ENCODE data around the gene AFF3. TPM values are rescaled to one million over a fixed set of nuclear protein-coding genes. Genes with fewer than 3 reads are reported as not detected.

The AFF3 gene
- total and polyA plus RNA-seq, 2 donors (not counting 1 experiment from before 2014, with no cell fraction given): 0.50 to 2.5 TPM

DNA sequence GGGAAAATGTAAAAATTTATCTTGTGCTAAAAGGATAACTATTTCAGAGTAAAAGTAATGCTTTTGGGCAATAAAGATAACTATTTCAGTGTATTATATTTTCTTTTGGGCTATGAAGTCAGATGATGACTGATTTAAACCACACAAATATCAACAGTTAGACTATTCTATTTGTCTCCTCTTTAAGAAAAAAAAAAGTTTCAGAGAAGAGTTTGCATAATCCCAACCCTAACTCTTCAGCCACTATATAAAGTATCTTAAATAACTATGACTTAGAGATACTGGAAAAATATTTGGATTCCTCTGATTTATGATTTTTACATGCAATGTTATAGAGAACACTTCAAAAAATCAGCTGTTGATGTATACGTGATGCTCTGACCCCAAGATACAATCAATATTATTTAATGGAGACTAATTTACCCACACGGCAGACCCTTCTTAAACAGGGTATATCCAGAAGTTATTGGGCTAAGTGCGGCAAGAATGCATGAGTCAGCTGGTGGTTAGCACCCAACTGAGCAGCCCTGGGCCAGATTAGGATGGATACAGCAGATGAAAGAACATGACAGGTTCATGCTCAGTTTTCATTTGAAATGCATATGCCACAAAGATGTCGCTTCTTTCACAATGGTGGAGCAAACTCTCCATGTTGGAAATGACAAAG is 279.0 kb downstream of the AFF3 start:
- H3K9ac ChIP-seq (ENCODE audit: insufficient read depth, low read length): no peak overlapping the region
- no peaks in the 10 kb centered on the region for H3K9me3 ChIP-seq (ENCODE audit: control insufficient read depth, insufficient read depth, low read depth, low read length)
- H3K36me3 ChIP-seq (ENCODE audit: control insufficient read depth, insufficient read depth, low read length): no peaks in the 10 kb centered on the region
- DNase-seq (ENCODE audit: low read depth in 2 of 2): peak; percentile 28 to 81
- H3K27ac ChIP-seq (ENCODE audit: insufficient read depth, low read length): no peak overlapping the region
- no peak overlapping the region for H3K4me3 ChIP-seq (replicated peaks in 1 of 4; ENCODE audit: control extremely low read depth in 1 of 4, insufficient read depth in 1 of 4, low read depth in 3 of 4, low read length in 4 of 4)
- H3K4me1 ChIP-seq (ENCODE audit: control insufficient read depth, extremely low read depth, insufficient read depth, low read length): no peaks in the 10 kb centered on the region
- H3K27me3 ChIP-seq (ENCODE audit: control insufficient read depth, insufficient read depth, low read length): no peaks in the 10 kb centered on the region
- no peaks in the 10 kb centered on the region for H4K20me1 ChIP-seq (ENCODE audit: control insufficient read depth, extremely low read depth, insufficient read depth, low read length)
- H3K4me2 ChIP-seq (ENCODE audit: extremely low read depth, insufficient read depth, low read length): no peak overlapping the region
- H2AFZ ChIP-seq (ENCODE audit: low read length): no peak overlapping the region
- TF ChIP-seq, protein P1, sequence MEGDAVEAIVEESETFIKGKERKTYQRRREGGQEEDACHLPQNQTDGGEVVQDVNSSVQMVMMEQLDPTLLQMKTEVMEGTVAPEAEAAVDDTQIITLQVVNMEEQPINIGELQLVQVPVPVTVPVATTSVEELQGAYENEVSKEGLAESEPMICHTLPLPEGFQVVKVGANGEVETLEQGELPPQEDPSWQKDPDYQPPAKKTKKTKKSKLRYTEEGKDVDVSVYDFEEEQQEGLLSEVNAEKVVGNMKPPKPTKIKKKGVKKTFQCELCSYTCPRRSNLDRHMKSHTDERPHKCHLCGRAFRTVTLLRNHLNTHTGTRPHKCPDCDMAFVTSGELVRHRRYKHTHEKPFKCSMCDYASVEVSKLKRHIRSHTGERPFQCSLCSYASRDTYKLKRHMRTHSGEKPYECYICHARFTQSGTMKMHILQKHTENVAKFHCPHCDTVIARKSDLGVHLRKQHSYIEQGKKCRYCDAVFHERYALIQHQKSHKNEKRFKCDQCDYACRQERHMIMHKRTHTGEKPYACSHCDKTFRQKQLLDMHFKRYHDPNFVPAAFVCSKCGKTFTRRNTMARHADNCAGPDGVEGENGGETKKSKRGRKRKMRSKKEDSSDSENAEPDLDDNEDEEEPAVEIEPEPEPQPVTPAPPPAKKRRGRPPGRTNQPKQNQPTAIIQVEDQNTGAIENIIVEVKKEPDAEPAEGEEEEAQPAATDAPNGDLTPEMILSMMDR (conservative IDR thresholded peaks at IDR 0.05 in 1 of 2, IDR thresholded peaks at IDR 0.05 in 1 of 2; ENCODE audit: low read depth in 1 of 2, low read length in 2 of 2): no peak
- TF ChIP-seq EZH2 (IDR thresholded peaks at IDR 0.05; ENCODE audit: low read length, missing control alignments): no peak
- no peaks in the 10 kb centered on the region for H3K79me2 ChIP-seq (ENCODE audit: control insufficient read depth, insufficient read depth, low read length)

DNA sequence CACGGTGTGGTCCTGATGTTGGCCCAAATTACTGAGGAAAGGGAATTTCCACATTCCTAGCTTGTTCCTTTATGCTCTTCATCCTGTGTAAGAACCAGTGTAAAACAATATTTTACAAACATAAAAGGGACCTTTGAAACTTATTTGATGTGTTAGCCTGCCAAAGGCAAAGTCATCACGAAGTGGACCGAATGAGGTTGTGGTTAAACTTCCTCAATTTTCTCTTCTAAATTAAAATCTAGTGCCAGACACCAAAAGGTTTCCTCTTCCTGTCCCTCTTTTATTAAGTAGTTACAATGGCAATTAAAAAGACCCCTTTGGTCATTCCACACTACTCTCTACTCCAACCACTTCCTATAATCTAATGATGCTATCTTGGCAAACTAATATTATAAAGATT is 279.8 kb downstream of the AFF3 start:
- H3K9ac ChIP-seq (ENCODE audit: insufficient read depth, low read length): no peak overlapping the region
- H3K79me2 ChIP-seq (ENCODE audit: control insufficient read depth, insufficient read depth, low read length): no peaks in the 10 kb centered on the region
- TF ChIP-seq, protein P1 (conservative IDR thresholded peaks at IDR 0.05 in 1 of 2, IDR thresholded peaks at IDR 0.05 in 1 of 2; ENCODE audit: low read depth in 1 of 2, low read length in 2 of 2): no peak
- no peak for TF ChIP-seq EZH2 (IDR thresholded peaks at IDR 0.05; ENCODE audit: low read length, missing control alignments)
- DNase-seq (ENCODE audit: low read depth in 2 of 2): no peak
- no peak overlapping the region for H3K27ac ChIP-seq (ENCODE audit: insufficient read depth, low read length)
- no peaks in the 10 kb centered on the region for H3K36me3 ChIP-seq (ENCODE audit: control insufficient read depth, insufficient read depth, low read length)
- no peaks in the 10 kb centered on the region for H3K4me1 ChIP-seq (ENCODE audit: control insufficient read depth, extremely low read depth, insufficient read depth, low read length)
- no peak overlapping the region for H3K4me2 ChIP-seq (ENCODE audit: extremely low read depth, insufficient read depth, low read length)
- no peaks in the 10 kb centered on the region for H3K27me3 ChIP-seq (ENCODE audit: control insufficient read depth, insufficient read depth, low read length)
- no peak overlapping the region for H2AFZ ChIP-seq (ENCODE audit: low read length)
- H3K4me3 ChIP-seq (replicated peaks in 1 of 4; ENCODE audit: control extremely low read depth in 1 of 4, insufficient read depth in 1 of 4, low read depth in 3 of 4, low read length in 4 of 4): no peak overlapping the region
- no peaks in the 10 kb centered on the region for H4K20me1 ChIP-seq (ENCODE audit: control insufficient read depth, extremely low read depth, insufficient read depth, low read length)
- no peaks in the 10 kb centered on the region for H3K9me3 ChIP-seq (ENCODE audit: control insufficient read depth, insufficient read depth, low read depth, low read length)

DNA sequence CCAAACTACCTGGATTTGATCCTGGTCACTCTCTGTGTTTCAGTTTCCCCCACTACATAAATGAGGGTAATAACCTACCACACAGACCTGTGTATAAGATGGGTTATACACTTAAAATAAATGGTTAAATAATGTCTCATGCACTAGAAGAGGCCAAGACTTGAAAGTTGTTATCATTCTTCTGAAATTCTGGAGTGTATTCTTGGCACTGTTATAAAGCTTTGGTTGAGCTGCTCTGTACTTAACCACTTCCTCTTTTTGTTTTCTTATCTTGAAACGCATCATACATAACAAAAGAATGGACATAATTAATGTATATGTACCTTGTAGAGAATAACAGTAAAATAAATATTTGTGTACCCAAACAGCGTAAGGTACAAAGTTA is 281.0 kb downstream of the AFF3 start:
- DNase-seq (ENCODE audit: low read depth in 2 of 2): peak in 1 of 2 donors; percentile 89
- H3K36me3 ChIP-seq (ENCODE audit: control insufficient read depth, insufficient read depth, low read length): no peaks in the 10 kb centered on the region
- no peak for TF ChIP-seq EZH2 (IDR thresholded peaks at IDR 0.05; ENCODE audit: low read length, missing control alignments)
- TF ChIP-seq, protein P1 (conservative IDR thresholded peaks at IDR 0.05 in 1 of 2, IDR thresholded peaks at IDR 0.05 in 1 of 2; ENCODE audit: low read depth in 1 of 2, low read length in 2 of 2): no peak
- no peak overlapping the region for H3K9ac ChIP-seq (ENCODE audit: insufficient read depth, low read length)
- no peaks in the 10 kb centered on the region for H3K79me2 ChIP-seq (ENCODE audit: control insufficient read depth, insufficient read depth, low read length)
- H3K4me2 ChIP-seq (ENCODE audit: extremely low read depth, insufficient read depth, low read length): no peak overlapping the region
- no peaks in the 10 kb centered on the region for H3K27me3 ChIP-seq (ENCODE audit: control insufficient read depth, insufficient read depth, low read length)
- no peaks in the 10 kb centered on the region for H4K20me1 ChIP-seq (ENCODE audit: control insufficient read depth, extremely low read depth, insufficient read depth, low read length)
- H3K27ac ChIP-seq (ENCODE audit: insufficient read depth, low read length): no peak overlapping the region
- no peaks in the 10 kb centered on the region for H3K4me1 ChIP-seq (ENCODE audit: control insufficient read depth, extremely low read depth, insufficient read depth, low read length)
- H3K9me3 ChIP-seq (ENCODE audit: control insufficient read depth, insufficient read depth, low read depth, low read length): no peaks in the 10 kb centered on the region
- no peak overlapping the region for H3K4me3 ChIP-seq (replicated peaks in 1 of 4; ENCODE audit: control extremely low read depth in 1 of 4, insufficient read depth in 1 of 4, low read depth in 3 of 4, low read length in 4 of 4)
- no peak overlapping the region for H2AFZ ChIP-seq (ENCODE audit: low read length)

All from fibroblast of lung (primary cell).